Hematopoietic multipotent progenitor cell (in vitro differentiated cells): ENCODE data around the gene CEP104. TPM values are rescaled to one million over a fixed set of nuclear protein-coding genes. Genes with fewer than 3 reads are reported as not detected.
"Not testable (repeated sequence)": the region's sequence is repeated elsewhere in the genome, so short reads cannot be mapped to it uniquely, and the experiment has no call there.

ENCODE experiments used
- DNase-seq, 3 donors: peaks; one replicate each; pipeline ENCODE4 v3.0.0-alpha.2; 2011 to 2015; ENCODE audit warnings: low read depth in 2 of 3, low spot score in 2 of 3
- total RNA-seq: library from RNA; depleted of rRNA; stranded (reverse); fragments of >200 nt; gene quantifications from one replicate; pipeline ENCODE4 v1.2.3, GENCODE V29; 2012

CEP104 gene
- total RNA-seq, 1 donor: 15.3 TPM

GRCh38 chr1:3807769-3808168 lies 49.2 kb downstream of the CEP104 start:
- DNase-seq: no peak

GRCh38 chr1:3805038-3805437 lies 52.0 kb downstream of the CEP104 start:
- no peak for DNase-seq

GRCh38 chr1:3804627-3804944 lies 52.4 kb downstream of the CEP104 start:
- DNase-seq: not testable (repeated sequence)

GRCh38 chr1:3803905-3804626 lies 52.9 kb downstream of the CEP104 start:
- DNase-seq: no peak

- not testable (repeated sequence) for DNase-seq
Measured at GRCh38 chr1:3800795-3801194, 56.2 kb downstream of the CEP104 start.

- no peak for DNase-seq
Measured at GRCh38 chr1:3799976-3800685, 56.9 kb downstream of the CEP104 start.

GRCh38 chr1:3796215-3797061 lies 60.6 kb downstream of the CEP104 start, which contains the start of gene LRRC47:
Gene LRRC47, minus strand, starts transcription at chr1:3796498. Its CDS starts 22 bp downstream, at chr1:3796476.
- DNase-seq: peak; percentile 81 to 94 (median 89)

- DNase-seq: no peak
Measured at GRCh38 chr1:3795453-3796214, 61.4 kb downstream of the CEP104 start.

- DNase-seq: no peak
Measured at GRCh38 chr1:3790952-3791351, 66.1 kb downstream of the CEP104 start.

- no peak for DNase-seq
Measured at GRCh38 chr1:3790500-3790923, 66.5 kb downstream of the CEP104 start.

GRCh38 chr1:3789421-3790300 lies 67.3 kb downstream of the CEP104 start:
- no peak for DNase-seq

GRCh38 chr1:3788756-3789420 lies 68.1 kb downstream of the CEP104 start:
- DNase-seq: no peak

GRCh38 chr1:3787745-3788605 lies 69.0 kb downstream of the CEP104 start:
- no peak for DNase-seq

- no peak for DNase-seq
Measured at GRCh38 chr1:3787349-3787715, 69.7 kb downstream of the CEP104 start.

- DNase-seq: no peak
Measured at GRCh38 chr1:3786468-3787348, 70.3 kb downstream of the CEP104 start.

- DNase-seq: peak in 1 of 3 donors; percentile 33
Measured at GRCh38 chr1:3785456-3786157, 71.4 kb downstream of the CEP104 start.

GRCh38 chr1:3785045-3785444 lies 72.0 kb downstream of the CEP104 start:
- DNase-seq: no peak
